ENCODE results near the gene SHMT1.

- TF ChIP-seq PATZ1 (CRISPR knock-in tag; IDR thresholded peaks at IDR 0.05; ENCODE audit: borderline replicate concordance): no peak
- no peak for TF ChIP-seq SNAI2 (CRISPR knock-in tag; IDR thresholded peaks at IDR 0.05)
- no peak for TF ChIP-seq CREB5 (CRISPR knock-in tag; IDR thresholded peaks at IDR 0.05; ENCODE audit: low read depth)
- no peak for TF ChIP-seq ARNTL (CRISPR knock-in tag; IDR thresholded peaks at IDR 0.05; ENCODE audit: borderline replicate concordance, low read depth)
- TF ChIP-seq GLIS3 (CRISPR knock-in tag; IDR thresholded peaks at IDR 0.05): no peak
- TF ChIP-seq ZNF565 (CRISPR knock-in tag; conservative IDR thresholded peaks at IDR 0.05; ENCODE audit: low read depth): no peak
- no peak for TF ChIP-seq RARB (CRISPR knock-in tag; IDR thresholded peaks at IDR 0.05)
- TF ChIP-seq ZFP30 (CRISPR knock-in tag; IDR thresholded peaks at IDR 0.05): no peak
Observed at GRCh38 chr17:18344021-18344420, 19.3 kb downstream of the SHMT1 start.

Data from SK-N-SH treated with all-trans-retinoic acid at 6 μM for 48 hours (cell line).